Eye (tissue), 1 donor: ENCODE results near the gene MACROD1.
"Not testable (repeated sequence)": the region's sequence is repeated elsewhere in the genome, so short reads cannot be mapped to it uniquely, and the experiment has no call there.

Experiments
- DNase-seq: peaks from one replicate; pipeline ENCODE4 v3.0.0-alpha.2; 2015

MACROD1 gene

GRCh38 chr11:63991558-63991957, 174.4 kb downstream of the MACROD1 start:
- no peak for DNase-seq

DNA sequence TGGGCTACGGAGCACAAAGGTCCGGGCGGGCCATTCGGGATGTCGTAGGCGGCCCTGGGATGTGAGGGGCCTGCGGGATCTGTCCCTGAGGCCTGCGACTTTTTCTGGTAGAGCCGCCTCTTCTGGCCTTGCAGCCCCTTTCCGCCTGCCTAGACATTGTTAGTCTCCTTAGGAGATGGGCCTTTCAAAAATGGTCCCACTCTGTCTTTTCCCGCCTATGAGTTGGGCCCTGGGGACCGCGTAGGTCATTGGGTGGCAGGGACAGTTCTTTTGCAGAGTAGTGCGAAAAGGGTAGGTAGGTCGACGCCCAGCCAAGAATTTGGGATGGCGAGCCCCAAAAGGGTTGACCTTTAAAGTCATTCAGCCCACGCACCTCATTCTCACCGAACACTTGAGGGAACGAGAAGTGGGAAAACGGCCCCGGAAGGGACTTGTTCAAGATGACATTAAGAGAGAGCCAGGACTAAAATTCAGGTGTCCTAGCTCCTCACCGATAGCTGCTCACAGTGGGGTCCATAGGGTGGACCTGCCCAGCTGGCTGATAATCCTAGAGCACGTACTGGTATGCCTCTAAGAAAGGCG, 178.9 kb downstream of the MACROD1 start:
- no peak for DNase-seq

DNA sequence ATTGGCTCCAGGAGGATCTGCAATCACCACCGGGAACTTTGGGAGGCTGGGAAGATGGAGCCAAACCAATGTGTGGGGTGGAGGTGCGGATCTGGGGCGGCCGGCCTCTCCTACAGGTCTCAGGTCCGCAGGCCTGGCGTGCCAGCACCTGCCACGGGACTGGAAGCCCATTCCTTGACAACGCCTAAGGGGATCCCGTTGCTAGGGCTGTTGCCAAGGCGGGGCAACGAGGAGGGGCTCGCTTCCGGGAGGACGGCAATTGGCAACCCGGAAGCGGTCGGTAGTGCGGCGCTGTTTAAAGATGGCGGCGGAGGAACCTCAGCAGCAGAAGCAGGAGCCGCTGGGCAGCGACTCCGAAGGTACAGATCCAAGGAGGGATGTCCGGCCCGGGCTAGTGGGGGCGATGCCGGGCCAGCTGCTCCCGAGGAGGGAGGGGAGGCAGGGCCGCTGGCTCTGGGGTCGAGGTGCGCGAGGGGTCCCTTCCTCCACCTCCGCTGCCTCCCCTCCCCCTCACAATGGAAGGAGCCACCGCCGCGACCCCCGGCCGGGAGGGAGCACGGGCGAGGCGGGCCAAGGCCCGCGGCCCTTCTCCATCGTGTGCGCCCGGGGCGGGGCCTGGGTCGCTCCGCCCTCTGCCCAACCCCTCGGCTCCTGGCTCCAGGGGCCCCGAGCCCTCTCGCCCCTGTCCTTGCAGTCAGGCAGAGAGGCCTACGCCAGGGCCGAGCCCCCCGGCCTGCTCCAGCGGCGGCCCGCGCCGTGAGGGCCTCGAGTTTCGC, 179.6 kb downstream of the MACROD1 start, which contains the start of gene OTUB1:
Gene OTUB1, plus strand, starts transcription at position 283 of the 776 bp plus-strand sequence. Its CDS starts 19 bp downstream, at position 302.
- DNase-seq = peak; percentile 96

DNA sequence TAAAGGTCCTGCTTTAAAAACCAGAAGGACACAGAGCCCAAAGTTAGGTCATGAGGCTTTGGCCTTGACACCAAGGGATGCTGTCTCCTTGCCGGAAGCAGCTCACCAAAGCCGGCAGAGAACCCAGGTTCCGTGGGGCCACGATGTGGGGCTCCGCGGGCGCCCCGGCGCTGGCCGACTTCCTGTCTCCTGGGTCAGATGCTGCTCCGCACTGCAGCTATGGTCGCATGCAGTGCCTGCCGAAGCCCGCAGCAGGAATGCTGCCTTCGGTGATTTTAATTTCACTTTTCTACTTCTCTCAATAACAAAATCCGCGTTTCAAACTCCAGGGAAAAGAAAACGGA, 180.1 kb downstream of the MACROD1 start:
- DNase-seq = no peak

DNA sequence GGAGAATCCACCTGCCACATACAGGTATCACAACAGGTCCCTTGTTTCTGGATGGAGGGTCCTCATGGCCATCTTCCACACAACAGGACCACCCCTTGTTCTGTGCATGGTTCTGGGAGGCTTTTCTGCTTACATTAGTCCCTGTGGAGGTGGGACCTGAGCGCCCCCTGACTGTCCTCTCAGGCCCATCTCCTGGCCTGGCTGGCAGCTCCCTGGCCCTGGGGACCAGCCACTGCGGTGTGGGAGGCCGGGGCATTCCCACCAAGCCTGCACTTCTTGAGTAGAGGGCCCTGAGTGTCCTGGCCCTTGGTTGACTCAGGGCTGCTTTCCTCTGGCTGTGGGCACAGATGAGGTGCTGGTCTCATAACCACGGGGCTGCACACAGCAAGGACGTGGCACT, 186.5 kb downstream of the MACROD1 start:
- no peak for DNase-seq

DNA sequence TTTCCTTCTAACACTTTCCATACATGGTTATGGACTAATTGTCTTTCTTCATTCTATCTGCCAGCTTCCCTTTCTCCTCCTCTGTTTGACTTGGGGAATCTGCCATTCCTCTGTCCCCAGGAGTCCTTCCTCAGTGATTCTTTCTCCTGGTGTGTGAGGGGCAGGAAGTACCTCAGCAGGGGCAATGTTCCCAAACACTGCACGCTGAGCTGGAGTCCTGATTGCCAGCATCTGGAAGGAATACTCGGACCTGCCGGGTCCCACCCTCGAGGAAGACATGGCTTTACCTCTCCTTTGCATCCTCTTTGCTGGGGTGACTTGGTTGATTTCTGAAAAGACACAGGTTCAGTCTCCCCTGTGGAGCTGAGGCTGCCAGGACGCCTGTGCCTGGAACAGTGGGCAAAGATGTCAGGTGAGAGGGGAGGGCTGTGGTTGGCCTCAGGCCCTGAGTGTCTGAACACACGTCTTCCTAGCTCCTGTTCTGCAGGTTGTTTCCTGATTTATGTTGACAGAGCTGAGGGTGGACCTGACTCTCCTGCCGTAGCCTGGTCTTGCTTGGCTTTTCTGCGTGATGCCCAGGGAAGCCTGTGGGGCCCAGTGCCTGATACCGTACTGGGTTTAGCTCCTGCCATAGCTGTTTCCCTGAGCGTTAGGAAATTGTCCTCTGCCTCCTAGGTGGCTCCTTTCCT, 187.2 kb downstream of the MACROD1 start:
- DNase-seq = no peak

GRCh38 chr11:63974259-63975143, 191.4 kb downstream of the MACROD1 start, which contains the start of gene COX8A:
COX8A (plus strand) TSS chr11:63974620; CDS start chr11:63974681, 61 bp downstream.
- DNase-seq = peak; percentile 100

- not testable (repeated sequence) for DNase-seq
Measured at GRCh38 chr11:63973912-63974258, 192.0 kb downstream of the MACROD1 start.

DNA sequence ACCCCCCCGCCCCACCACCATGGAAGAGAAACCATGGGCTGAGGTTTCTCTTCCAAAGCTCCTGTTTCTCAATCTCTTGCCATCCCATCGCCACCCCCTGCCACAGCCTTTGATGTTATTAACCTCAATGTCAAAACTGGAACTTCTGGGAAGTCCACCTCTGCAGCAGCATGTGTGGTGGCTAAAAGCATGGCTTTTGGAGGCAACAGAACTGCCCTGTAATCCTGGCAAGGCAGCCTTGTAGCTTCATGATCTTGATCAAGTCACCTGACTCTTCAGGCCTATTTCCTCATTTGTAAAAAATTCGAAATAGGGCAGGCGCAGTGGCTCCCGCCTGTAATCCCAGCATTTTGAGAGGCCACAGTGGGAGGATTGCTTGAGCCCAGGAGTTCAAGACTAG, 195.0 kb downstream of the MACROD1 start:
- no peak for DNase-seq

DNA sequence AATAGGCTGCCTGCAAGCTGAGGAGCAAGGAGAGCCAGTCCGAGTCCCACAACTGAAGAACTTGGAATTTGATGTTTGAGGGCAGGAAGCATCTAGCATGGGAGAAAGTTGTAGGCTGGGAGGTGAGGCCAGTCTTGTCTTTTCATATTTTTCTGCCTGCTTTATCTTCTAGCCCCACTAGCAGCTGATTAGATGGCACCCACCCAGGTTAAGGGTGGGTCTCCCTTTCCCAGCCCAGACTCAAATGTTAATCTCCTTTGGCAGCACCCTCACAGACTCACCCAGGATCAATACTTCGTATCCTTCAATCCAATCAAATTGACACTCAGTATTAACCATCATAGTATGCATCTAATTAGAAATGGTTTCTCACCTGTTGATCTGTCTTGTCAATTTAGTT, 196.5 kb downstream of the MACROD1 start:
- DNase-seq = no peak

GRCh38 chr11:63966444-63966843, 199.5 kb downstream of the MACROD1 start:
- no peak for DNase-seq

- DNase-seq = not testable (repeated sequence)
Measured at GRCh38 chr11:63963895-63964294, 202.0 kb downstream of the MACROD1 start.

- DNase-seq = peak; percentile 65
Measured at GRCh38 chr11:63961608-63962412, 204.1 kb downstream of the MACROD1 start.

DNA sequence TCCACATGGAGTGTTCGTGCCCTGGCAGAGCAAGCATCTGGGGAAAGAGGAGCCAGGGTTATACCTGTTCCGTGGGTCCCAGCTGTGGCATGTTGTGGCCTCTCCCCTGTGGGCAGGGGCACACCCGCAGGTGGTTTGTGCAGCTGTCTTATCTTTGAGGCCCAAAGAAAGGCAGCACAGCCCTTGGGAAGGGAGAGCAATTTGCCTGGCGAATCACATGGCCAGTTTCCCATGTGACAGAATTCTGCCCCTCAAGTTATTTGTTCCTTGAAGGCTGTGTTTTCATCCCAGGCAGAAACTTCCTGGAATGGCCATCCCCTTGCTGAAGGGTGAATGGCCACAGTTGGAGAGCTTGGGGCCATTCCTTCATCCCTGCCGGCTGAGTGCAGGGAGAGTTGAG, 207.9 kb downstream of the MACROD1 start:
- DNase-seq = no peak

GRCh38 chr11:63952570-63952969, 213.3 kb downstream of the MACROD1 start:
- DNase-seq = no peak

- DNase-seq = no peak
Measured at GRCh38 chr11:63951779-63952536, 214.0 kb downstream of the MACROD1 start.
